IMR-90 (cell line): Measurements from ENCODE around the gene PCYOX1L. TPM values are rescaled to one million over a fixed set of nuclear protein-coding genes. Genes with fewer than 3 reads are reported as not detected.

Experiments
- ATAC-seq: fragments of 200-7000 bp; cut with Tn5 transposase; 2 replicates; pipeline ENCODE4 v1.9.1; 2020; ENCODE audit warnings: low read depth, mild to moderate bottlenecking, moderate library complexity
- BruUV-seq: library from RNA; stranded (reverse); fragments of 400-500 nt; replicated peaks from 2 replicates; lab custom pipeline; 2021; lab: Mats Ljungman, UMichigan
- CTCF ChIA-PET: fragments of 300-600 bp; formaldehyde crosslinking; extraction: SDS; loops from one replicate; lab custom pipeline; 2021; ENCODE audit warnings: antibody characterized with exemption; lab: Yijun Ruan, JAX
- POLR2A ChIA-PET: fragments of 300-600 bp; sonication (Branson Sonifier 250); formaldehyde crosslinking; loops from one replicate; lab custom pipeline; 2022; ENCODE audit warnings: antibody characterized with exemption; ENCODE audit not compliant: unreplicated experiment; lab: Charles Lee
- DNase-seq: peaks from one replicate; pipeline ENCODE4 v3.0.0; 2013
- H2AFZ ChIP-seq: replicated peaks from 2 replicates; pipeline ENCODE3; 2013; ENCODE audit warnings: low read length, mild to moderate bottlenecking; ENCODE audit not compliant: poor library complexity
- H2AK5ac ChIP-seq: 2 replicates; pipeline ENCODE4 v1.6.1; 2013; ENCODE audit warnings: low read depth, low read length, inconsistent platforms
- H2AK9ac ChIP-seq: replicated peaks from 2 replicates; pipeline ENCODE3; 2013; ENCODE audit warnings: mild to moderate bottlenecking, low read depth, low read length, moderate library complexity; ENCODE audit not compliant: poor library complexity
- H2BK120ac ChIP-seq: 2 replicates; pipeline ENCODE4 v1.6.1; 2013; ENCODE audit warnings: low read depth, low read length, inconsistent platforms
- H2BK15ac ChIP-seq: 3 replicates; pipeline ENCODE4 v1.6.1; 2013; ENCODE audit warnings: low read depth, low read length, inconsistent platforms
- H2BK20ac ChIP-seq: 2 replicates; pipeline ENCODE4 v1.6.1; 2013; ENCODE audit warnings: low read depth, mild to moderate bottlenecking, inconsistent platforms, low read length, moderate library complexity
- H2BK5ac ChIP-seq: 2 replicates; pipeline ENCODE4 v1.6.1; 2013; ENCODE audit warnings: mild to moderate bottlenecking, low read depth, low read length, inconsistent platforms; ENCODE audit not compliant: poor library complexity, severe bottlenecking
- H3K14ac ChIP-seq: replicated peaks from 2 replicates; pipeline ENCODE4 v1.6.1; 2013; ENCODE audit warnings: low read depth, low read length, inconsistent platforms
- H3K18ac ChIP-seq: 2 replicates; pipeline ENCODE4 v1.6.1; 2013; ENCODE audit warnings: low read depth, low read length, control low read depth
- H3K23ac ChIP-seq: 2 replicates; pipeline ENCODE4 v1.6.1; 2013; ENCODE audit warnings: low read depth, low read length, inconsistent platforms
- H3K27ac ChIP-seq: 2 replicates; pipeline ENCODE4 v1.5.1; 2013; ENCODE audit warnings: mild to moderate bottlenecking, control low read depth, low read length; ENCODE audit not compliant: insufficient read depth
- H3K27me3 ChIP-seq: 2 replicates; pipeline ENCODE4 v1.6.1; 2013; ENCODE audit warnings: low read length; ENCODE audit not compliant: control insufficient read depth, insufficient read depth
- H3K36me3 ChIP-seq: 2 replicates; pipeline ENCODE4 v1.6.1; 2013; ENCODE audit warnings: low read length, mixed read lengths; ENCODE audit not compliant: control insufficient read depth, insufficient read depth
- H3K4ac ChIP-seq: 2 replicates; pipeline ENCODE4 v1.6.1; 2013; ENCODE audit warnings: low read depth, low read length, inconsistent platforms
- H3K4me1 ChIP-seq: 2 replicates; pipeline ENCODE4 v1.6.1; 2013; ENCODE audit warnings: low read length, mixed read lengths; ENCODE audit not compliant: control insufficient read depth, insufficient read depth
- H3K4me2 ChIP-seq: 2 replicates; pipeline ENCODE4 v1.6.1; 2013; ENCODE audit warnings: low read depth, mild to moderate bottlenecking, control low read depth, low read length, moderate library complexity
- H3K4me3 ChIP-seq: 2 replicates; pipeline ENCODE4 v1.5.1; 2013; ENCODE audit warnings: low read depth, mild to moderate bottlenecking, control low read depth, low read length, moderate library complexity; ENCODE audit not compliant: insufficient read depth
- H3K56ac ChIP-seq: 2 replicates; pipeline ENCODE4 v1.6.1; 2013; ENCODE audit warnings: low read length, inconsistent platforms; ENCODE audit not compliant: insufficient read depth; ENCODE audit errors: extremely low read depth
- H3K79me1 ChIP-seq, 2 experiments: 2 replicates each; pipeline ENCODE4 v1.6.1; 2013; ENCODE audit warnings: low read length in 2 of 2, inconsistent platforms in 1 of 2, low read depth in 1 of 2
- H3K9ac ChIP-seq: 2 replicates; pipeline ENCODE4 v1.6.1; 2013; ENCODE audit warnings: low read depth, low read length, control low read depth
- H3K9me1 ChIP-seq: 2 replicates; pipeline ENCODE4 v1.6.1; 2013; ENCODE audit warnings: low read length, inconsistent platforms; ENCODE audit not compliant: insufficient read depth
- H3K9me3 ChIP-seq: 2 replicates; pipeline ENCODE4 v1.6.1; 2013; ENCODE audit warnings: low read length; ENCODE audit not compliant: control insufficient read depth, insufficient read depth
- H4K20me1 ChIP-seq: 2 replicates; pipeline ENCODE4 v1.6.1; 2013; ENCODE audit warnings: low read length, inconsistent platforms; ENCODE audit not compliant: insufficient read depth
- H4K5ac ChIP-seq: 2 replicates; pipeline ENCODE4 v1.6.1; 2013; ENCODE audit warnings: mild to moderate bottlenecking, low read depth, low read length, control low read depth
- H4K8ac ChIP-seq, 2 experiments: 2 replicates each; pipeline ENCODE4 v1.6.1; 2013; ENCODE audit warnings: low read depth in 2 of 2, low read length in 2 of 2, control low read depth in 1 of 2, inconsistent platforms in 1 of 2
- H4K91ac ChIP-seq: 2 replicates; pipeline ENCODE4 v1.6.1; 2013; ENCODE audit warnings: low read depth, low read length, inconsistent platforms; ENCODE audit not compliant: insufficient read depth
- CEBPB ChIP-seq: IDR thresholded peaks from 2 replicates; pipeline ENCODE4 v1.6.1; 2012; ENCODE audit warnings: low read depth, low read length, improper control_type of control experiment
- MAZ ChIP-seq: IDR thresholded peaks from 2 replicates; pipeline ENCODE4 v1.6.1; 2012; ENCODE audit warnings: low read depth, mild to moderate bottlenecking, low read length, improper control_type of control experiment, moderate library complexity, borderline replicate concordance
- POLR2A ChIP-seq: IDR thresholded peaks from 2 replicates; pipeline ENCODE4 v1.6.1; 2012; ENCODE audit warnings: mild to moderate bottlenecking, low read depth, low read length
- SMC3 ChIP-seq: fragments of 150-350 bp; IDR thresholded peaks from 2 replicates; pipeline ENCODE4 v1.6.1; 2016; ENCODE audit warnings: low read depth, mild to moderate bottlenecking, antibody characterized with exemption, low read length, moderate library complexity
- WGBS, 2 experiments: methylation state at CpG; one replicate each; pipeline versions ENCODE4 v1.1.5 to v1.1.7; 2013; ENCODE audit warnings: missing lambda C conversion rate in 2 of 2; ENCODE audit not compliant: insufficient read length in 1 of 2; ENCODE audit errors: extremely low coverage in 2 of 2; 5-methylcytosine and 5-hydroxymethylcytosine counted together
- dilution Hi-C: fragments of 300-500 bp; cut with HindIII; formaldehyde crosslinking; loops from one replicate; pipeline ENCODE4 v1.14.3; 2018; ENCODE audit warnings: low sequenced_read_pairs; ENCODE audit not compliant: unreplicated experiment
- in situ Hi-C: fragments of 300-500 bp; cut with MboI; formaldehyde crosslinking; loops from 3 replicates; pipeline ENCODE4 v1.14.3; 2019; ENCODE audit warnings: low sequenced_read_pairs, inconsistent platforms, mixed read lengths
- intact Hi-C: fragments of 100-400 bp; cut with micrococcal nuclease; formaldehyde crosslinking; loops from 2 replicates; pipeline ENCODE4 v1.10.0; 2022
- polyA plus RNA-seq, 3 experiments: library from polyadenylated mRNA; depleted of rRNA; stranded (reverse); fragments of >200 nt; gene quantifications; 2 replicates each; pipeline ENCODE4 v1.2.3, GENCODE V29; 2012; ENCODE audit warnings: low replicate concordance in 1 of 3
- total RNA-seq: library from RNA; depleted of rRNA; stranded (reverse); fragments of >200 nt; gene quantifications from 2 replicates; pipeline ENCODE4 v1.2.3, GENCODE V29; 2012
- TF ChIP-seq, protein P1 (sequence below): fragments of 150-350 bp; IDR thresholded peaks from 2 replicates; pipeline ENCODE4 v1.6.1; 2017; ENCODE audit warnings: mild to moderate bottlenecking, antibody characterized with exemption, low read length, low read depth
- TF ChIP-seq, protein P2 (sequence below): conservative IDR thresholded peaks from 2 replicates; pipeline ENCODE4 v1.5.1; 2012; ENCODE audit warnings: mild to moderate bottlenecking, low read depth, low read length, improper control_type of control experiment

PCYOX1L gene
- total and polyA plus RNA-seq, 2 of the 4 experiments (the other 2 are of a cell fraction): 7.0 to 14.3 TPM

DNA sequence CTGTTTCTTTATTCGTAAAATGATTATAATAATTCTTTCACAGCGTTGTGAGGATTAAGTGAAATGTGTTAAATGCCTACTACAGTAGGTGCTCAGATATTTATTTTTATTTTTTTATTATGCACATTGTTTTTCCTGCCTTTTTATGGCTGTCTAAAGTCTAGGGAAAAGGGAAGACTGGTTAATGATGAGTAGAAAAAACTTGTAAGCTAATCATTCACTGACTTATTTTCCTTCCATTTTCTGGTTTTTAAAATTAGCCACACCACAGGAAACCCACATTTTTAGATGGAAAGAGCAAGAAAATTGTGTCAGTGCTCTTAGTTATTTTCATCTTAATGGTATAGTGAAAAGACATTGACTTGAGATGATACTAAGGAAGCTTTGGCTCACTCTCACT lies 3.9 kb upstream of the PCYOX1L start:
- Histone ChIP-seq H2BK5ac (no peak overlapping the region), H3K27me3 (no peaks in the 10 kb centered on the region), H3K4me2 (no peak overlapping the region), H3K79me1 (peaks cover 13 to 21% of the 10 kb centered on the region in 2 experiments), H2BK20ac (no peak overlapping the region), H3K56ac (no peak overlapping the region), H4K20me1 (peaks cover 3% of the 10 kb centered on the region; the same call in 1 of the 2 replicates), H3K4me1 (no peaks in the 10 kb centered on the region), H3K4me3 (no peak overlapping the region), H3K23ac (no peak overlapping the region), H2BK15ac (no peak overlapping the region), H2AK9ac (no peak overlapping the region), H2BK120ac (no peak overlapping the region), H2AFZ (no peak overlapping the region), H3K27ac (no peak overlapping the region), H3K9ac (no peak overlapping the region), H4K5ac (no peak overlapping the region), H3K14ac (no peak overlapping the region), H3K18ac (no peak overlapping the region), H2AK5ac (no peak overlapping the region), H3K9me1 (peaks cover 7% of the 10 kb centered on the region), H3K4ac (no peak overlapping the region), H3K9me3 (no peaks in the 10 kb centered on the region), H4K91ac (no peak overlapping the region), H3K36me3 (peaks cover 32% of the 10 kb centered on the region), H4K8ac (no peak overlapping the region)
- dilution Hi-C loops (no loop called here), in situ Hi-C loops (no loop called here), intact Hi-C loops (no loop called here)
- DNase-seq (no peak), ATAC-seq (no peak)
- POLR2A ChIA-PET: interaction anchor here (0.5 kb wide), 1 partner anchor 33 kb away, joined by 10 read pairs; no protein-coding TSS in a partner anchor
- TF ChIP-seq, protein P1, sequence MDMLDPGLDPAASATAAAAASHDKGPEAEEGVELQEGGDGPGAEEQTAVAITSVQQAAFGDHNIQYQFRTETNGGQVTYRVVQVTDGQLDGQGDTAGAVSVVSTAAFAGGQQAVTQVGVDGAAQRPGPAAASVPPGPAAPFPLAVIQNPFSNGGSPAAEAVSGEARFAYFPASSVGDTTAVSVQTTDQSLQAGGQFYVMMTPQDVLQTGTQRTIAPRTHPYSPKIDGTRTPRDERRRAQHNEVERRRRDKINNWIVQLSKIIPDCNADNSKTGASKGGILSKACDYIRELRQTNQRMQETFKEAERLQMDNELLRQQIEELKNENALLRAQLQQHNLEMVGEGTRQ: no peak
- TF ChIP-seq, protein P2, sequence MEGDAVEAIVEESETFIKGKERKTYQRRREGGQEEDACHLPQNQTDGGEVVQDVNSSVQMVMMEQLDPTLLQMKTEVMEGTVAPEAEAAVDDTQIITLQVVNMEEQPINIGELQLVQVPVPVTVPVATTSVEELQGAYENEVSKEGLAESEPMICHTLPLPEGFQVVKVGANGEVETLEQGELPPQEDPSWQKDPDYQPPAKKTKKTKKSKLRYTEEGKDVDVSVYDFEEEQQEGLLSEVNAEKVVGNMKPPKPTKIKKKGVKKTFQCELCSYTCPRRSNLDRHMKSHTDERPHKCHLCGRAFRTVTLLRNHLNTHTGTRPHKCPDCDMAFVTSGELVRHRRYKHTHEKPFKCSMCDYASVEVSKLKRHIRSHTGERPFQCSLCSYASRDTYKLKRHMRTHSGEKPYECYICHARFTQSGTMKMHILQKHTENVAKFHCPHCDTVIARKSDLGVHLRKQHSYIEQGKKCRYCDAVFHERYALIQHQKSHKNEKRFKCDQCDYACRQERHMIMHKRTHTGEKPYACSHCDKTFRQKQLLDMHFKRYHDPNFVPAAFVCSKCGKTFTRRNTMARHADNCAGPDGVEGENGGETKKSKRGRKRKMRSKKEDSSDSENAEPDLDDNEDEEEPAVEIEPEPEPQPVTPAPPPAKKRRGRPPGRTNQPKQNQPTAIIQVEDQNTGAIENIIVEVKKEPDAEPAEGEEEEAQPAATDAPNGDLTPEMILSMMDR: no peak
- TF ChIP-seq POLR2A (no peak), MAZ (no peak), CEBPB (no peak), SMC3 (no peak)
- CTCF ChIA-PET: no interaction called here
- no CpG with 5 or more reads among the region's 2 CpGs for WGBS, 2 experiments
- BruUV-seq: no TSS peak
